ENCODE measurements around the gene TRMO. TPM values are rescaled to one million over a fixed set of nuclear protein-coding genes. Genes with fewer than 3 reads are reported as not detected.

TRMO gene
- total RNA-seq, 4 donors from 2014 or later, result 16.0 to 41.1 (median 20.7) TPM

DNA sequence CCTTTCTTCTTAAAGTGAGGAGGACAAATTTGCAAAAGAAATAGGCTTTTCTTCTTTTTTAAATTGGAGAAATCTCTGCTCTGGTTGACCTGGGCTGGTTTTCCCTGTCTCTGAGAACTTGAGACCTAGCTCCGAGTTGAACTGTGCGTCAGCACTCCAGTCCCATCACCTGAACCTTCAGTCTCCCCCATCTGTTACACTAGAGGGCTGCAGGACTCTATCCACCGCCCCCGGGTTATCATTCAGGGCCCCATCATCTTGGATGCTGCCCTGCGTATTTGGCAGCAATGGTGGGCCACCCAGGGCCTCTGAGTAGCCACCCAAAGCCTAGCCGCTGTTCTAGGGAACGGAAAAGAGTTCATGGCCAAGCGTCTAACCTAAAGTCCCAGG, 66.8 kb downstream of the TRMO start:
- Histone ChIP-seq H3K4me1 (peaks cover 21 to 78% (median 26%) of the 10 kb centered on the region in 3 donors), H3K9me3 (no peaks in the 10 kb centered on the region), H3K36me3 (no peaks in the 10 kb centered on the region), H3K4me3 (no peak overlapping the region), H3K27ac (no peak overlapping the region), H3K27me3 (peaks cover 8 to 99% (median 15%) of the 10 kb centered on the region in 4 donors)
- DNase-seq, result no peak
- intact Hi-C loops (cut with DNase I), result no loop called here
- WGBS, 2 donors, result 53% methylated on average over 5 to 8 of the region's 8 CpGs
- TF ChIP-seq POLR2A (IDR thresholded peaks at IDR 0.05), result no peak
- TF ChIP-seq, protein P1, sequence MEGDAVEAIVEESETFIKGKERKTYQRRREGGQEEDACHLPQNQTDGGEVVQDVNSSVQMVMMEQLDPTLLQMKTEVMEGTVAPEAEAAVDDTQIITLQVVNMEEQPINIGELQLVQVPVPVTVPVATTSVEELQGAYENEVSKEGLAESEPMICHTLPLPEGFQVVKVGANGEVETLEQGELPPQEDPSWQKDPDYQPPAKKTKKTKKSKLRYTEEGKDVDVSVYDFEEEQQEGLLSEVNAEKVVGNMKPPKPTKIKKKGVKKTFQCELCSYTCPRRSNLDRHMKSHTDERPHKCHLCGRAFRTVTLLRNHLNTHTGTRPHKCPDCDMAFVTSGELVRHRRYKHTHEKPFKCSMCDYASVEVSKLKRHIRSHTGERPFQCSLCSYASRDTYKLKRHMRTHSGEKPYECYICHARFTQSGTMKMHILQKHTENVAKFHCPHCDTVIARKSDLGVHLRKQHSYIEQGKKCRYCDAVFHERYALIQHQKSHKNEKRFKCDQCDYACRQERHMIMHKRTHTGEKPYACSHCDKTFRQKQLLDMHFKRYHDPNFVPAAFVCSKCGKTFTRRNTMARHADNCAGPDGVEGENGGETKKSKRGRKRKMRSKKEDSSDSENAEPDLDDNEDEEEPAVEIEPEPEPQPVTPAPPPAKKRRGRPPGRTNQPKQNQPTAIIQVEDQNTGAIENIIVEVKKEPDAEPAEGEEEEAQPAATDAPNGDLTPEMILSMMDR (IDR thresholded peaks at IDR 0.05), result no peak

DNA sequence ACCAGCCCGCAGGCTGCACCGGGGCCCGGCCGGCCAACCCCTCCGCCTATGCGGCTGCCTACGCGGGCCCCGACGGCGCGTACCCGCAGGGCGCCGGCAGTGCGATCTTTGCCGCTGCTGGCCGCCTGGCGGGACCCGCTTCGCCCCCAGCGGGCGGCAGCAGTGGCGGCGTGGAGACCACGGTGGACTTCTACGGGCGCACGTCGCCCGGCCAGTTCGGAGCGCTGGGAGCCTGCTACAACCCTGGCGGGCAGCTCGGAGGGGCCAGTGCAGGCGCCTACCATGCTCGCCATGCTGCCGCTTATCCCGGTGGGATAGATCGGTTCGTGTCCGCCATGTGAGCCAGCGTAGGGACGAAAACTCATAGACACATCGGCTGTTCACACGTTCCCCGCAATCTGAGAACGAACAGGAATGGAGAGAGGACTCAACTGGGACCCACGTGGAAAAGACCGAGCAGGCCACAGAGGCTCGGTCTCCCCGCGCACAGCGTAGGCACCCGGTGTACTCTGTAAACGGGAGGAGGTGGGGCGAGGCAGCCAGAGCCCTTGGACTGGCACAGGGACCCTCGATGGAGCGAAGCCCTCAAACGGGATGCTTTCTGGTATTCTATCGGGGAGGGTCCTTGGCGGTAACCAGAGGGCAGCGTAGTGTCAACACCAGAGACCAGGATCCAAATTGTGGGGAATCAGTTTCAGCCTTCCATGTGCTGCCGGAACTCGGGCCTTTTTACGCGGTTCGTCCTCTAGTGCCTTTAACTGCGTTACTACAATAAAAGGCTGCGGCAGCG, 67.4 kb downstream of the TRMO start:
- H3K9me3 ChIP-seq, result no peaks in the 10 kb centered on the region
- peak overlapping the region in 2 of 4 donors; percentile 76 to 82 for H3K27ac ChIP-seq
- H3K4me3 ChIP-seq, result peak overlapping the region; percentile 56 to 71 (median 67)
- peaks cover 8 to 99% (median 17%) of the 10 kb centered on the region in 4 donors for H3K27me3 ChIP-seq
- peaks cover 21 to 74% (median 26%) of the 10 kb centered on the region in 3 donors for H3K4me1 ChIP-seq
- no peak for TF ChIP-seq POLR2A (IDR thresholded peaks at IDR 0.05)
- TF ChIP-seq, protein P1 (IDR thresholded peaks at IDR 0.05), result no peak
- no peaks in the 10 kb centered on the region for H3K36me3 ChIP-seq
- no peak for DNase-seq
- intact Hi-C loops (cut with DNase I), result no loop called here
- WGBS, 2 donors, result 42 to 63% methylated on average over 14 to 29 of the region's 71 CpGs

Small RNAs within 50 kb of the gene (small RNA-seq; reads per million reads assigned to genes)
- 0 reads per million in 4 donors for gene RF00019

Other genes starting within 250 kb of the TRMO start
- gene XPA, start 225.2 kb downstream of the TRMO start, total RNA-seq, result 10 to 100 TPM in 2 of 4 donors, 1 to 10 TPM in 2; 8.5 to 14.5 (median 10.3) TPM
- 10 to 100 TPM in 3 of 4 donors, 1 to 10 TPM in 1; 7.1 to 17.4 (median 12.4) TPM for gene FOXE1, start 69.3 kb downstream of the TRMO start, total RNA-seq
- gene HEMGN, start 15.7 kb upstream of the TRMO start, total RNA-seq, result not detected
- gene ANP32B, start 60.8 kb upstream of the TRMO start, total RNA-seq, result 10 to 100 TPM; 21.9 to 41.8 (median 28.4) TPM
- 10 to 100 TPM; 46.2 to 72.0 (median 58.4) TPM for gene NANS, start 134.2 kb upstream of the TRMO start, total RNA-seq
- gene TRIM14, start 196.7 kb upstream of the TRMO start, total RNA-seq, result 10 to 100 TPM; 21.0 to 39.2 (median 31.6) TPM